ENCODE measurements around the gene ZMYND19. TPM values are rescaled to one million over a fixed set of nuclear protein-coding genes. Genes with fewer than 3 reads are reported as not detected.

ZMYND19 gene
- total RNA-seq, 1 experiment from 2014 or later = 79.2 TPM

DNA sequence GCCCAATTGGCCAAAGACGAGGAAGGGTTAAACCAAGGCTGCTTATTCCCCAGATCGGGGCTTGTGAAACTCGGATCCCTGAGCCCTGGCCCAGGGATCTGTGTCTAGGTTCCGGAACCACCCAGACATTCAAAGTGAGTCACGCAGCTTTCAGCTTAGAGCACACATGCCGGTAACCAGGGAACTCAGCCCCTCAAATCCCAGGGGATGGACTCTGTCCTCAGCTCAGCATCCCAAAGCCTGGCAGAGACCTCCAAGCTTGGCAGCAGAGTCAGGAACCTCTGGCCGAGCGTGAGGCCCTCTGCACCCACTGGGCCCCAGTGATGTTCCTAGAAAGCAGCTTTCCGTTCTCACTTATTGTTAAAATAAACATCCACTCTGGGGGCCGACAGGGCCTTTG is 45.2 kb downstream of the ZMYND19 start:
- no peak overlapping the region for H4K91ac ChIP-seq (ENCODE audit: insufficient read length, low read depth, low read length)
- no peak overlapping the region for H2BK20ac ChIP-seq (ENCODE audit: low read depth, low read length, poor library complexity, severe bottlenecking)
- no peaks in the 10 kb centered on the region for H3K79me2 ChIP-seq (ENCODE audit: insufficient read depth, low read length)
- H3K27ac ChIP-seq (ENCODE audit: insufficient read length, low read depth, low read length) = no peak overlapping the region
- H3K9ac ChIP-seq (ENCODE audit: extremely low read depth, insufficient read length, low read length) = no peak overlapping the region
- H3K18ac ChIP-seq (ENCODE audit: insufficient read length, low read depth, low read length) = no peak overlapping the region
- no peaks in the 10 kb centered on the region for H3K23me2 ChIP-seq (ENCODE audit: insufficient read length, low read depth, low read length, poor library complexity, severe bottlenecking)
- H4K5ac ChIP-seq (ENCODE audit: insufficient read length, low read depth, low read length) = no peak overlapping the region
- TF ChIP-seq, protein P1, sequence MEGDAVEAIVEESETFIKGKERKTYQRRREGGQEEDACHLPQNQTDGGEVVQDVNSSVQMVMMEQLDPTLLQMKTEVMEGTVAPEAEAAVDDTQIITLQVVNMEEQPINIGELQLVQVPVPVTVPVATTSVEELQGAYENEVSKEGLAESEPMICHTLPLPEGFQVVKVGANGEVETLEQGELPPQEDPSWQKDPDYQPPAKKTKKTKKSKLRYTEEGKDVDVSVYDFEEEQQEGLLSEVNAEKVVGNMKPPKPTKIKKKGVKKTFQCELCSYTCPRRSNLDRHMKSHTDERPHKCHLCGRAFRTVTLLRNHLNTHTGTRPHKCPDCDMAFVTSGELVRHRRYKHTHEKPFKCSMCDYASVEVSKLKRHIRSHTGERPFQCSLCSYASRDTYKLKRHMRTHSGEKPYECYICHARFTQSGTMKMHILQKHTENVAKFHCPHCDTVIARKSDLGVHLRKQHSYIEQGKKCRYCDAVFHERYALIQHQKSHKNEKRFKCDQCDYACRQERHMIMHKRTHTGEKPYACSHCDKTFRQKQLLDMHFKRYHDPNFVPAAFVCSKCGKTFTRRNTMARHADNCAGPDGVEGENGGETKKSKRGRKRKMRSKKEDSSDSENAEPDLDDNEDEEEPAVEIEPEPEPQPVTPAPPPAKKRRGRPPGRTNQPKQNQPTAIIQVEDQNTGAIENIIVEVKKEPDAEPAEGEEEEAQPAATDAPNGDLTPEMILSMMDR (conservative IDR thresholded peaks at IDR 0.05) = no peak
- no peak overlapping the region for H3K23ac ChIP-seq (ENCODE audit: insufficient read length, low read depth, low read length)
- H2BK15ac ChIP-seq (ENCODE audit: low read depth, low read length) = no peak overlapping the region
- Mint-ChIP-seq H3K4me3 (no peak overlapping the region), H3K4me1 (peaks cover 1 to 4% of the 10 kb centered on the region in 2 experiments; a peak in 1 of 4 replicates), H3K9me3 (peaks cover 18 to 23% of the 10 kb centered on the region in 2 experiments), H3K27ac (peak overlapping the region in 1 of 3 experiments; percentile 53; a peak in 1 of 7 replicates), H3K36me3 (ENCODE audit: insufficient read depth in 1 of 3, low read depth in 3 of 3) (peaks cover 10 to 17% (median 15%) of the 10 kb centered on the region in 3 experiments), H3K27me3 (ENCODE audit: low read depth) (no peaks in the 10 kb centered on the region; the same call in 1 of the 2 replicates)
- no peaks in the 10 kb centered on the region for H3K4me1 ChIP-seq (ENCODE audit: insufficient read depth, low read length)
- no peak overlapping the region for H4K8ac ChIP-seq (replicated peaks; ENCODE audit: insufficient read length, low read depth, low read length)
- no peak for DNase-seq
- H3K4me2 ChIP-seq (ENCODE audit: insufficient read depth, insufficient read length, low read length) = no peak overlapping the region
- no peak overlapping the region for H3K14ac ChIP-seq (ENCODE audit: insufficient read depth, low read length)
- no peaks in the 10 kb centered on the region for H4K20me1 ChIP-seq (ENCODE audit: control insufficient read depth, insufficient read depth, insufficient read length)
- WGBS (ENCODE audit: extremely low coverage, insufficient read length, low lambda C conversion rate) = no CpG with 5 or more reads among the region's 10 CpGs
- no peak overlapping the region for H2BK12ac ChIP-seq (ENCODE audit: insufficient read length, low read depth, low read length)
- H2BK5ac ChIP-seq (ENCODE audit: insufficient read length, low read length) = no peak overlapping the region
- H2AFZ ChIP-seq (ENCODE audit: low read length) = no peak overlapping the region
- H2AK5ac ChIP-seq (ENCODE audit: insufficient read length, low read length) = no peak overlapping the region
- H3K9me3 ChIP-seq (ENCODE audit: control insufficient read depth, low read depth, low read length) = no peaks in the 10 kb centered on the region
- no peak overlapping the region for H2BK120ac ChIP-seq (ENCODE audit: low read depth, low read length, poor library complexity, severe bottlenecking)
- no peak overlapping the region for H3K56ac ChIP-seq (ENCODE audit: insufficient read length, low read depth, low read length)
- H3K4ac ChIP-seq (ENCODE audit: low read depth, low read length) = no peak overlapping the region
- no peaks in the 10 kb centered on the region for H3K27me3 ChIP-seq (ENCODE audit: insufficient read depth, low read length)
- H3K79me1 ChIP-seq (ENCODE audit: insufficient read depth, low read depth, low read length, poor library complexity, severe bottlenecking) = no peaks in the 10 kb centered on the region
- no peak overlapping the region for H3T11ph ChIP-seq (ENCODE audit: low read length)

Measured in H9 (cell line).